Measurements from ENCODE around the gene PRKN. TPM values are rescaled to one million over a fixed set of nuclear protein-coding genes. Genes with fewer than 3 reads are reported as not detected.

PRKN gene
- total RNA-seq, 1 experiment from 2014 or later, result not detected

- DNase-seq, result no peak
- Histone ChIP-seq H3K4me3 (no peak overlapping the region), H3K79me2 (ENCODE audit: low read depth) (no peaks in the 10 kb centered on the region), H3K4me2 (no peak overlapping the region), H3F3A (ENCODE audit: insufficient read depth, low read depth) (no peaks in the 10 kb centered on the region), H3K36me3 (ENCODE audit: low read depth) (no peaks in the 10 kb centered on the region), H3K4me1 (replicated peaks; ENCODE audit: insufficient read depth) (no peaks in the 10 kb centered on the region), H3K27ac (no peak overlapping the region), H2AFZ (no peak overlapping the region), H3K27me3 (ENCODE audit: insufficient read depth, low read depth) (peaks cover 15% of the 10 kb centered on the region), H3K9me3 (ENCODE audit: insufficient read depth, low read depth) (no peaks in the 10 kb centered on the region), H4K20me1 (ENCODE audit: insufficient read depth) (no peaks in the 10 kb centered on the region), H3K9me2 (ENCODE audit: insufficient read depth) (no peaks in the 10 kb centered on the region)
- CTCF ChIA-PET, result no interaction called here
- BruUV-seq (replicated peaks), result no TSS peak
- TF ChIP-seq EZH2 (IDR thresholded peaks at IDR 0.05; ENCODE audit: low read depth), result no peak
- TF ChIP-seq, protein P1, sequence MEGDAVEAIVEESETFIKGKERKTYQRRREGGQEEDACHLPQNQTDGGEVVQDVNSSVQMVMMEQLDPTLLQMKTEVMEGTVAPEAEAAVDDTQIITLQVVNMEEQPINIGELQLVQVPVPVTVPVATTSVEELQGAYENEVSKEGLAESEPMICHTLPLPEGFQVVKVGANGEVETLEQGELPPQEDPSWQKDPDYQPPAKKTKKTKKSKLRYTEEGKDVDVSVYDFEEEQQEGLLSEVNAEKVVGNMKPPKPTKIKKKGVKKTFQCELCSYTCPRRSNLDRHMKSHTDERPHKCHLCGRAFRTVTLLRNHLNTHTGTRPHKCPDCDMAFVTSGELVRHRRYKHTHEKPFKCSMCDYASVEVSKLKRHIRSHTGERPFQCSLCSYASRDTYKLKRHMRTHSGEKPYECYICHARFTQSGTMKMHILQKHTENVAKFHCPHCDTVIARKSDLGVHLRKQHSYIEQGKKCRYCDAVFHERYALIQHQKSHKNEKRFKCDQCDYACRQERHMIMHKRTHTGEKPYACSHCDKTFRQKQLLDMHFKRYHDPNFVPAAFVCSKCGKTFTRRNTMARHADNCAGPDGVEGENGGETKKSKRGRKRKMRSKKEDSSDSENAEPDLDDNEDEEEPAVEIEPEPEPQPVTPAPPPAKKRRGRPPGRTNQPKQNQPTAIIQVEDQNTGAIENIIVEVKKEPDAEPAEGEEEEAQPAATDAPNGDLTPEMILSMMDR (conservative IDR thresholded peaks at IDR 0.05), result no peak
- intact Hi-C loops (cut with micrococcal nuclease; ENCODE audit: unreplicated experiment), result no loop called here
- POLR2A ChIA-PET (ENCODE audit: unreplicated experiment), result no interaction called here
These were observed 124.1 kb downstream of the PRKN start for GRCh38 chr6:162603231-162604015.

- Histone ChIP-seq H4K20me1 (ENCODE audit: insufficient read depth) (no peaks in the 10 kb centered on the region), H3F3A (ENCODE audit: insufficient read depth, low read depth) (no peaks in the 10 kb centered on the region), H2AFZ (no peak overlapping the region), H3K4me2 (no peak overlapping the region), H3K36me3 (ENCODE audit: low read depth) (no peaks in the 10 kb centered on the region), H3K4me1 (replicated peaks; ENCODE audit: insufficient read depth) (no peaks in the 10 kb centered on the region), H3K79me2 (ENCODE audit: low read depth) (no peaks in the 10 kb centered on the region), H3K27ac (no peak overlapping the region), H3K9me2 (ENCODE audit: insufficient read depth) (no peaks in the 10 kb centered on the region), H3K27me3 (ENCODE audit: insufficient read depth, low read depth) (peaks cover 15% of the 10 kb centered on the region), H3K9me3 (ENCODE audit: insufficient read depth, low read depth) (no peaks in the 10 kb centered on the region), H3K4me3 (no peak overlapping the region)
- CTCF ChIA-PET, result no interaction called here
- BruUV-seq (replicated peaks), result no TSS peak
- POLR2A ChIA-PET (ENCODE audit: unreplicated experiment), result no interaction called here
- intact Hi-C loops (cut with micrococcal nuclease; ENCODE audit: unreplicated experiment), result no loop called here
- TF ChIP-seq, protein P1 (conservative IDR thresholded peaks at IDR 0.05), result no peak
- TF ChIP-seq EZH2 (IDR thresholded peaks at IDR 0.05; ENCODE audit: low read depth), result no peak
- DNase-seq, result no peak
These were observed 124.8 kb downstream of the PRKN start for GRCh38 chr6:162602759-162603158.

DNA sequence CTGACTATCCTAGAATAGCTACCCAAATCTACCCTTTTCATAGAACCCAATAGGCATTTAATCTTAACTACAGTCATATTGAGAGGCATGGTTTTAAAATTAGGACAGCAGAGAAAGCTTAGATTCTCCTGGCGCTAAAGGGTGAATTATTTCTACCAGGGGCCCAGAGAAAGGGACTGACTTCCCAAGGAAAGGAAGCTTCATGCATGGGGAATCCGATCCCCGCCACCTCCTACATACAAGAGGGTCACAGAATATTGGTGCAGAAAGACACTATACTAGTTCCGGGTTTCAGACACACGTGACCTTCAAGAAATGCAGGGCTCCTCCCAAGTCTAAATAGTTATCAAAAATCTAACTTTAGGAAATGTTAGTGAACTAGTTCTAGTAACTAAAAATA lies 130.9 kb downstream of the PRKN start:
- no peak overlapping the region for H3K4me3 ChIP-seq
- no peak for DNase-seq
- no peaks in the 10 kb centered on the region for H4K20me1 ChIP-seq (ENCODE audit: insufficient read depth)
- BruUV-seq (replicated peaks), result no TSS peak
- H3K36me3 ChIP-seq (ENCODE audit: low read depth), result no peaks in the 10 kb centered on the region
- CTCF ChIA-PET, result no interaction called here
- H2AFZ ChIP-seq, result no peak overlapping the region
- H3K4me2 ChIP-seq, result no peak overlapping the region
- POLR2A ChIA-PET (ENCODE audit: unreplicated experiment), result interaction anchor here (0.6 kb wide), 1 partner anchor 169 kb away, joined by 3 read pairs; no protein-coding TSS in a partner anchor
- H3F3A ChIP-seq (ENCODE audit: insufficient read depth, low read depth), result no peaks in the 10 kb centered on the region
- peaks cover 11% of the 10 kb centered on the region; the same call in 1 of the 2 replicates for H3K27me3 ChIP-seq (ENCODE audit: insufficient read depth, low read depth)
- no peak overlapping the region for H3K27ac ChIP-seq
- no peaks in the 10 kb centered on the region for H3K4me1 ChIP-seq (replicated peaks; ENCODE audit: insufficient read depth)
- no peaks in the 10 kb centered on the region for H3K79me2 ChIP-seq (ENCODE audit: low read depth)
- no peaks in the 10 kb centered on the region for H3K9me2 ChIP-seq (ENCODE audit: insufficient read depth)
- intact Hi-C loops (cut with micrococcal nuclease; ENCODE audit: unreplicated experiment), result no loop called here
- no peaks in the 10 kb centered on the region for H3K9me3 ChIP-seq (ENCODE audit: insufficient read depth, low read depth)
- no peak for TF ChIP-seq EZH2 (IDR thresholded peaks at IDR 0.05; ENCODE audit: low read depth)
- TF ChIP-seq, protein P1 (conservative IDR thresholded peaks at IDR 0.05), result no peak
